ENCODE data around the gene NFKBIE.

GRCh38 chr6:44272999-44273566 is 7.7 kb upstream of the NFKBIE start:
- TF ChIP-seq CTCF (IDR thresholded peaks at IDR 0.05; ENCODE audit: low read depth, low read length) (no peak), EZH2phosphoT487 (IDR thresholded peaks at IDR 0.05; ENCODE audit: low read depth) (no peak)
